GM19438 (cell line): ENCODE data around the gene HES1.
"Not testable (repeated sequence)": the region's sequence is repeated elsewhere in the genome, so short reads cannot be mapped to it uniquely, and the experiment has no call there.

Experiments used
- ATAC-seq: cut with Tn5 transposase; IDR thresholded peaks from one replicate; pipeline ENCODE4 v1.9.1; 2021; ENCODE audit warnings: low read depth; ENCODE audit not compliant: unreplicated experiment

Gene HES1

DNA sequence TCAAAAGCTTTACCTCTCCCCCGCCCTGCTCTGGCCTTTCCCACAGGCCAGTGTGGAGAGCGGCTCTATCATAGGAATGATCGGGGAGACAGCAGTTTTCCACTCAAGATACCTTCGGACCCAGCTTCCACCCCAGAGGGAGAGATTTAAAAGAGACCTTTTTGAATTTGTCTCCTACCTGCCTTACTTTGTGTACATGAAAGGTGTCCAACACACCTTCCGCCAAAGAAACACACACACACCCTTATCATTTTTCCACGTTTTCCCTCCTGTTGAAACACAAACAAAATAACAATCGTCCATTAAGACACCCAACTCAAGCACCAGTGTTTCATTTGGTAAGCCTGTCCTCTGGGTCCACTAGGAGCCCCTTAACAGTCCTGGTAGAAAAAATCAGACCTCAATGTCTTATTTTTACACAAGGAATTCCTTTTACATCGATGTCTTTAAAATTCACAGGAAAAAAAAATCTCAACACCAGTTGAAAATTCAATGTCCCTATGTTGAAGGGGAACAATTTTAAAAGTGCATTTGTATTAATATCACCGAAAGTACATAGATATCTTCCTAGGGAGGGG lies 4.0 kb downstream of the HES1 start:
- ATAC-seq: no peak

GRCh38 chr3:194140520-194141414 lies 4.8 kb downstream of the HES1 start:
- ATAC-seq: no peak

GRCh38 chr3:194141415-194142155 lies 5.6 kb downstream of the HES1 start:
- peak; percentile 34 for ATAC-seq

DNA sequence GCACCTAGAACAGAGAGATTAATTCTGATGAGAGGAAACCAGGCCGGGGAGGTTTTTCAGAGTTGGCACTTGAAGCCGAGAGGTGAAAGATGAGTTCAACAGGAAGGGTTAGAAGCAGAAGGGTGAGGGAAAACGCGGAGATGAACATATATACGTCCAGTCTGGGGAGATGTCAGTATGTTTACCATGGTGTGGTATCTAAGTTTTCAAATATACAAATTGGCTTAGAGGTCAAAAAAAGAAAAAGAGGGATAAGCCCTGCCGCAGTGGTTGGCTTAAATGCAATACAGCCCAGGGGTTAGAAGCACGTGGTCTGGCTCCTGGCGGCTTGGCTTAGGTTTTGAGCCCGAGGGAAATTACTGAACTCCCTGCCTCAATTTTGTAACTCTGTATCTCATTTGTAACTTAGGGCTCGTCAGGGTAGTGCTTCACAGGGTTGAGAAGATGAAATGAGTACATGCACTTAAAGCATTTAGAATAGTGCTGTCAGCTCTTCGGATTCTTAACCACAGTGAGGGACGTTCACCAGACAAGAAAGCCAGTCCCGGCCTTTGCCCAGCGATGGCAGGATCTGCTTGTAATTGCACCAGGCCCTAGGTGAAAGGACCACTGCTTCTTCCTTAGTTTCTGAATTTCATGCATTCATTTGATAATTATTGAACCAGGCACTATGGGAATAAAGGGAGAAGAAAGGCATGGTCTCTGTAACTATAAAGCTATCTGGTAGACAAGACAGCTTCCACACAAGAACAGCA lies 6.4 kb downstream of the HES1 start:
- ATAC-seq: no peak

GRCh38 chr3:194145702-194146101 lies 9.8 kb downstream of the HES1 start:
- no peak for ATAC-seq

DNA sequence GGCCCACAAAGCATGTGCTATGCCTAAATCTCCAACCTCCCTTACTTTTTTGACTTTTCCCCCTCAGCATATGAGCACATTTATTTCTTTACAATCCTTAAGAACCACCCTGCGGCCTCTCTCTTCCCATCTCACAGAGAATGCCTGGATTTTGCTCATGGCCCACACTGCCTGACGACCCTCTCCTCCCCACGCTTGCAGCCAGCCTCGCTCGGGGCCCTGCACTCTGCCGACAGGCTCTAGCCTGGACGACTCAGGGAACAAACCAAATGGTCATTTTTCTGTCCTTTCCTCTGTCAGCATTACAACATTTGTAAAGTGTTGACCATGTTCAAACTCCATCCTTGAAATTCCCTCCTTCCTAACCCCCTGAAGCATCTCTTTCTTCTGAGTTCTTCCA lies 11.7 kb downstream of the HES1 start:
- no peak for ATAC-seq

DNA sequence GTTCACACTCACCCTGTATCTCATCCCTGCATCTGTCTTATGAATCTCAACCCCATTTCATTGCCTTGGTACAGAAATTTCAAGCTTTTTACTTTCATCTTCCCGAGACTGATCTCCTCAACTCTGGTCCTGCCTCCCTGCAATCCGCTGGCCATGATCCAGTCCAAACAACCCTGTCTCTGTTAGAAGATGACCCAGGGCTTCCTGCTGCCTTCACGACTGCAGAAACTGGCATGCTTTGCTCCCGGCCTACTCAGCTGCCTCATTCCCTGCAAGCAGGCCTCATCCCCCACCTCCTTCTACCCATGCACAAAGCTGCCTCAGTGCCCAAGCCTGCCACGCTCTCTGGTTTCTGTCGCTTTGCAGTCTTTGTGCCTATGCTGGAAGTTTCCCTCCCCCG lies 12.4 kb downstream of the HES1 start:
- no peak for ATAC-seq

DNA sequence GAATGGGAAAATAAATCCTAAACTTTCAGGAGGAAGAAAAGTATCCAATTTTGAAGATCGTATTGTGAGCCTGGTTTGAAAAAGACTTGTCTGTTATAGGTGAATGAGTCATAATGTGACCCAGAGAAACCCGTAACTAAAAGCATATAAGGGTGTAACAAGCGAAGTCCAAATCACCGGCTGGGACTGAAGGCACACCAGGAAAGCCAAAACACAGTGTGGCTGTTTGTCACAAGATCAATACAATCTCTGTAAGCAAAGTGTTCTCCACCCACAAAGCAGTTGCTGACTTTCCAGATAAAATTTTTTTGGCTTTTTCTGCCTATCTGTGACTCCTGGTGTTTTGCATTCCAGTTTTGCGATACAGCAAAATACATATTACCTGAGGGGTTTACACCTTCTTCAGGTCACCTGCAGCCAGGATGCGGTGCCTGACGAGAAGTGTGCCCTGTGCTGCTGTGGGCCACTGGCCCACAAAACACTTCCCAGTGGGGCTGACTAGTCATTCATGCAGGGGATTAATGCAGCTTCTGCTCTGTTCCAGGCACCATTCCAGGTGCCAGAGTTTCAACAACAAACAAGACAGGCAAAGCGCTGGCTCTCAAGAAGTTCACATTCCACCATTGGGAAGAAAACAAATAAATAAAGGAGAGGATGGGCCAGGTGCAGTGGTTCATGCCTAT lies 14.4 kb downstream of the HES1 start:
- ATAC-seq: no peak

DNA sequence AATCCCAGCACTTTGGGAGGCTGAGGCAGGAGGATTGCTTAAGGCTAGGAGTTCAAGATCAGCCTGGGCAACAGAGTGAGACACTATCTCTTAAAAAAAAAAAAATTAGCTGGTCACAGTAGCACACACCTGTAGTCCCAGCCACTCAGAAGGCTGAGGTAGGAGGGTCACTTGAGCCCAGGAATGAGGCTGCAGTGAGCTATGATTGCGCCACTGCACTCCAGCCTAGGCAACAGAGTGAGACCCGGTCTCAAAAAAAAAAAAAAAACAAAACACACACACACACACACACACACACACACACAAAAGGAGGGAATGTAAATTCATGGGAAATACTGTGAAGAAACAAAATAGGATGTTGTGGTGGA lies 15.0 kb downstream of the HES1 start:
- ATAC-seq: not testable (repeated sequence)

- no peak for ATAC-seq
These were observed 18.4 kb downstream of the HES1 start for GRCh38 chr3:194154346-194154745.

GRCh38 chr3:194156095-194156494 lies 20.1 kb downstream of the HES1 start:
- no peak for ATAC-seq

DNA sequence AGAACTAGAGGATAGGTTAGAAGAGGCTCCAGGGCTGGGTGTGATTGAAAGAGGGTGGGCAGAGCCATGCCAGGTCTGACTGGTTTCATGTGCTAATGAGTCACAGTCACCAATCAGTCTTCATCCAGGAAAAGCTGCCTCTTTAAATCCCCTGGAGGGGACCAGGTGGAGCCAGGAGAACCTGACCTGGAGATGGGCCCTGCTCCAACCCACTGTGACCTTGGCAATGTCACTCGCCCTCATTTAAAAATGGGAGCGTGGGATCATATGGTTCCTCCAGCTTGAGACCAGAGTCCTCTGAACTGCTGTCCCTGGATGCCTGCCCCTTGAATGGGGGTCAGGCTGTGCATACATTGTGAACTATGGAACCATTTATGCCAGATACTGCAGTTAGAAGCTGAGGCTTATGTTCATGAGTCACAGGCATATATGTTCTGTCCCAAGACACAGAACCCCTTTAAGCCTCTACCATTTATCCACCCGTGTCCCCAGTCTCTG lies 23.0 kb downstream of the HES1 start:
- no peak for ATAC-seq

GRCh38 chr3:194160158-194160557 lies 24.2 kb downstream of the HES1 start:
- no peak for ATAC-seq

DNA sequence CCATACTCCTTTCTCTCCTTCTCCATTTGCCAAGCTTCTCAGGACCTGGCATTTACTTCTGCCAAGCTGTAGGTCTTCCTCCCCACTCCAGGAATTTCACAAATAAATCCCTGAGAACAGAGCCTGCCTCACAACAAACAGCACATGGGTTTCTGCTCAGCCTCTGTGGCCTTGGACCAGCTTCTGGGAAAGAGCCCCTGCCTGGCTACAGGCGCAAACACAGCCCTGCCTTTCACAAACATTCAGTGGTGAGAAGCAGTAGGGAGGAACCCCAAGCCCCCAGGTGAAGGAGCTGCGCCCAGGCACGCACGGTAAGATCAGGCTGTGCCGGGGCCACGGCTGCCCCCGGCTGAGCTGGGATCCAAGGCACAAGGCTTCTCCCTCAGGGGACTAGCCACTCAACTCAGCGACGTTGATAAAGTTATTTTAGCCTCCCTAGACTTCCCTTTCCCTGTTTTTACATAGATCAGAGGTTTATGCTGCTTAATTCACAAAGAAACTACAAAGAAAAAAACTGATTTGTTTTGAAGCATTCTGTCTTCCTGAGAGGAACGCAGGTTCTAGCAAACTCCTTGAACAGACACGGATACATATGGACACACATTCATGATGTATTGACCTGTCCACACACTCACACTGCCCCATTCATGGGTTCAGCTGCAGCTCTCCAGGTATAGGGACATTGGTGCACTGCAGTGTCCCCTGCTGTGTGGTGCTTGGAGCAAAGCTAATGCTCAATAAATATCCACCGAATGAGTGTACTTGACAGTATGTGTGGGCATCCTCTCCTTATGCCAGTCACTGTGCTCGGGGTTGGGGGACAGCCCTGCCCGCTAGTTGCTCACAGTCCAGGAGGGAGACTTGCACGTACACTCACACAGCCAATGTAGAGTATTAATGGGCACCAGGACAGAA lies 25.4 kb downstream of the HES1 start:
- ATAC-seq: no peak

- no peak for ATAC-seq
These were observed 26.2 kb downstream of the HES1 start for GRCh38 chr3:194162070-194162678.

DNA sequence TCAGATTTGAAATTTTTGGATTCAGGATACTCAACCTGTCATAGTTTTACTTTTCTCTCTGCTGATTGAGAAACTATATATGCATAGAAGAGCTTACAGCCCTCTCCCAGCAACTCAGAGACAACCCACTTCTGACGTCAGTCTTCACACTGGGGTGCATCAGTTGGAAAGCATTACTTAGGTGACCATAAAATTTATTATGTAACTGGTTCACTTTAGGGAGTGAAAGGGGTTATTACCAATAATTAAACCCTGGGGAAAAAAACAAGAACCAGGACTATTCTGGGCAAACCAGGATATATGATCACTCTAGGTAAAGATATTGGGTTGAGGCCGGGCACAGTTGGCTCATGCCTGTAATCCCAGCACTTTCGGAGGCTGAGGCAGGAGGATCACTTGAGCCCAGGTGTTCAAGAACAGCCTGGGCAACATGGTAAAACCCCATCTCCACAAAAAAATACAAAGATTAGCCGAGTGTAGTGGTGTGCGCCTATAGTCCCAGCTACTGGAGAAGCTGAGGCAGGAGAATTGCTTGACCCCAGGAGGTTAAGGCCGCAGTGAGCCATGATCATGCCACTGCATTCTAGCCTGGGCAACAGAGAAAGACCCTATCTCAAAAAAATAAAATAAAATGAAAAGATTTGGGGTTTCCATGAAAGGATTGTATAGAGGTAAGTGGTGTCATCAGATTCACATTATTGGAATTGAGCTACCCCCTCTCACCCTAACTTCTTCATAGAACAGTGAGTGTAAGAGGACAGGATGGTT lies 27.1 kb downstream of the HES1 start:
- ATAC-seq: no peak

DNA sequence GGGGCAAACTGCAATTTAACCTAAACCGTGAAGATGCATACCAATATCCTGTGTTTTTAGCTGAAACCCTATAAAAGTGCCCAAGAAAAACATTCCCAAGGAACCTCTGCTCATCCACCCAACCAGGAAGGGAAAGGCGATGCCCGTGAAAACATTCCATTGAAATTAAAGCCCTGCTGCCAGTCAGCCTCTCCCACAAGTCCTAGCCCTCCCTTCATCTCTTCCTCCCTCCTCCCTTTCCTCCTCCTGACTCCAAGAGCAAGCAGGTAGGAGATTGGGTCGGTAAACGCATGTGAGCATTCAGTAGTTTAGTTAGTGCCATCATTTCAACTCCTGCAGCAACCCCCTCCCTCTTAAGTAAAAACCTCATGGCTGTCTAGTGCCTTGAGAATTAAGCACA lies 27.7 kb downstream of the HES1 start:
- no peak for ATAC-seq

GRCh38 chr3:194164861-194165260 lies 28.9 kb downstream of the HES1 start:
- no peak for ATAC-seq
